Stimulated activated CD8-positive, alpha-beta memory T cell treated with anti-CD3 and anti-CD28 coated beads, Interleukin-12 subunit alpha, Interleukin-12 subunit beta, amount 100 ng/mL, for 4 hours (primary cell): ENCODE results near the gene CPLANE1.
"Not testable (repeated sequence)": the region's sequence is repeated elsewhere in the genome, so short reads cannot be mapped to it uniquely, and the experiment has no call there.

Source experiments
- DNase-seq: peaks from one replicate; pipeline ENCODE4 v3.0.0-alpha.2; 2020; ENCODE audit warnings: low read depth

The CPLANE1 gene

DNA sequence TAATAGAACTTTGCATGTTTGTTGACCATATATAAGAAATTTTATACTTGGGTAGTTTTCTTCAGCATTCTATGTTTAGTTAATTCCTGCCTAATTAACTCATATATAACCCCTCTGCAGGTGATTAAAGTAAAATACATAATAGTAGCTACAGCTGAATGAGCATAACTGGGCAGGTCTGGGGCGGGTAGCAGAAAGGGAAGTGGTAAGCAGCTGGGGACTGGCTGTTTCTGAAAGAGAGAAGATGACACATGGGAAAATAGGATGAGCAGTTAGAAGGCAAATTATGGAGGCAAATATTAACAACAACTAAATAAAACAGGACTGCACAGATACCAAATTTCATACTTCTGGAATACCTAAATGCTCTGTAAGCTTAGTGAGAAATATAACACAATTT is 128.1 kb downstream of the CPLANE1 start:
- no peak for DNase-seq

DNA sequence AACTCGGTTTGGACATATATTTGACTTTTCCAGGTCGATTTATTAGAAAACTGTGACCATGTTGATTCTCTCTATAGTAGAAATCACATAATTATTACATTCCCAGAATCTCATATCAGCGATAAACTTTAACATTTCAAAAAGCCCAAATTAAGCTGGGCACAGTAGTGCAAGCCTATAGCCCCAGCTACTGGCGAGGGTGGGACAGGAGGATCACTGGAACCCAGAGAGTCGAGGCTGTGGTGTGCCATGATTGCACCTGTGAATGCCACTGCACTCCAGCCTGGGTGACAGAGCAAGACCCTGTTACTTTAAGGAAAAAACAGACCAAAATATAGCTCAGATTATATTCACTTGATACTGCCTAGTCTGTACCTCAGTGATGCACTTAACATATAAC is 128.9 kb downstream of the CPLANE1 start:
- no peak for DNase-seq

DNA sequence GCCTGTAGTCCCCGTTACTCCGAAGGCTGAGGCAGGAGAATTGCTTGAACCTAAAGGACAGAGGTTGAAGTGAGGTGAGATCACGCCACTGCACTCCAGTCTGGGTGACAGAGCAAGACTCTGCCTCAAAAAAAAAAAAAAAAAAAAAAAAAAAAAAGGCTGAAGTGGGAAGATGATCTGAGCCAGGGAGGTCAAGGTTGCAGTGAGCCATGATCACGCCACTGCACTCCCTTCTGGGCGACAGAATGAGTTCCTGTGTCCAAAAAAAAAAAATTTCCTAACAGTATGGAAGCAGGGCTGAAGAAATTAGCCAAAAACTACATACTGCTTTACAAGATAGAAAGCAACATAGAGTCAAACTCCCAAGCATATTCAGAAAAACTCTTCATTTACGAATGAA is 132.8 kb downstream of the CPLANE1 start:
- no peak for DNase-seq

DNA sequence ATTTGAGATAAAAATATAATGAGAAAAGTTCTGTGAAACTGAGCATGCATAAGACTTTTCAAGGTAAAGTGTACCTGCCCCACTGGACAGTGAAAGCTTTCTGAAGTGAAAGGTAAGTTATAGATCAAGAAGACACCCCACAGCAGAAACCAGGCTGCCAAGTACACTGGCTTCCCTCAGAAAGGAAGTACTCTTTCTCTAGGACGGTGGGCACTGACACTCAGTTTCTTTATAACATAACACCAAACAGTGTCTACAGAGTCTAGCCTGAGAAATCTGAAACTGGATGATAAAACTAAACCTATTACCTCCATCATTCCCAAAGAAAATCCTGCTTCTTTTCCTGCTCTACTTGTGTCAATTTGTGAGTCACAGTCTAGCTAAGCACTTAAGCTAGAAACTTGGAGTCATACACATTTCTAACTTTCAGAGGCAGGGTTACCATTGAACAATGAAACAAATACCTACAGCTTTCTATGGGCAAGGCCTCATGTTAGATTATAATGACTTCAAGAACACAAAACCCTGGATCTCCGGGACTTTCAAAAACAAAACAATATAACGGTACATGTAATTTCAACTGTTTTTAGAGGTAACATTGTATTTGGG is 136.7 kb downstream of the CPLANE1 start:
- DNase-seq = no peak

DNA sequence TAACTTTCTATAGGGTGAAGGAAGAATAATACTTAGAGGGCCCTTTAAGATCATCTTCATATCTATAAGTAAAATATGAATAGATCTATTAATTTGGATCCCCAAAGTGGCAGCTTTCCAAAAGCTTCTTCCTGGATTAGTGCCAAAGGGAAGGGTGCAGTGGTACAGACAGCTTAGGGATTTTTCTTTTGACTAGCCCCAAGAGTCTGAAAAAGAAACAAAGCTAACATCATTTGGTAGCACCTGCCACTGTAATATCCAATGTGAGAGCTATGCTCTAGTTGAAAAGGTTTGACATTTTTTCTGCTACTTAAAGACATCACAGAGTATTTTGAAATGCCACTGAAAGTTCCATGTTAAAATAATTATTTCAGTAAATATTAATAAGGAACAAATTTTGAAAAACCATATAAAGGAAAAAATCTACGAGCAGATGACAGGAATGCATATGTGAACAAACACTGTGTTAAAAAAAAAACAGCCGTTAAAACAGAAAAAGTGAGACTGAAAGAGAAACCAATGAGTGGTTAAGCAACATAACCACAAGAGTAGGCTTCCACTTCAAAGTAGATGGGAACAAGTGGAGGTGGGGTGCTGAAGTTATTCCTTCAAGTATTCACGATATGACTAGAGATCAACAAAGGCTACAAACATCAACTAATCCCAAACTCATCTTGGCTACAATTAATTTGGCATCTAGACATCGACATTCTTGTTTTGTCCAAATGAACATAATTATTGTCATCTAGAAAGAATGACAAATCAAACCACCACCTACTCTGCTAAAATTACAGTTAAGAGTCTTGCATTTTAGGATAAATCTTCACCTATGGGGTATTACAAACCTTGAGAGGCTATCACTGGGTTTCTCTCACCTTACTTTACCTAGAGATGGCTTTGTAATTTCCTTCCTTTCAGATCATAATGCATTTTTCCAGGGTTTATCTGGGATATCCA is 137.5 kb downstream of the CPLANE1 start:
- no peak for DNase-seq

DNA sequence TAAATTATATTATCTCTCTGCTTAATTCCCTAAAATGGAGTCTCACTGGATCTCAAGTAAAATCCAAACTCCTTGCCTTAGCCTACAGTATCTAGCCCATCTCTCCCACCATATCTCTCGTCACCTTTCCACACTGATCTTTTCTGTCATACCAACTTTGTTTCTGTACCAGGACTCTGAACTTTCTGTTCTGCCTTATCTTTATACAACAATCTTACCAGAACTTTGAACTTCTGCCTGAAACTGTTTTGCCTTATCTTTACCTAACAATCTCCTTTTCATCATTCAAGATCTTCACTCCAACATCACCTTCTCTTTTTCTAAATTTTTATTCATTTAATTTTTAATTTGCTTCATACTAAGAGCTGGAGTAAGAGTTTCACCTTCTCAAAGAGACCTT is 139.0 kb downstream of the CPLANE1 start:
- no peak for DNase-seq

DNA sequence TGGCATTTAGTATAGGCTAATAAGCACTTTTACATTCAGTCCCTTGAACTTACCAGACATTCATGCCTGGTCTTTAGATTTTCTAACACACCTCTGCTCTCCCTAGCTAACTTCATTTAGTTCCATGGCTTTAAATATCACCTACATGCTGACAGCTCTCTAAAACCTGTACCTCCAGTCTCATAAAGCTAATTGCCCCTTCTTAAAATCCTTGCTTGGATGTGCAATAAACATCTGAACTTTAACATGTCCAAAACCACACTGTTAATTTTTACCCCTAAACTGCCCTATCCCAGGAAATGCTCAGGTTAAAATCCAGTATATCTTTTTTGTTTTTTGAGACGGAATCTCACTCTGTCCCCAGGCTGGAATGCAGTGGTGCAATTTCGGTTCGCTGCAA is 139.8 kb downstream of the CPLANE1 start:
- no peak for DNase-seq

DNA sequence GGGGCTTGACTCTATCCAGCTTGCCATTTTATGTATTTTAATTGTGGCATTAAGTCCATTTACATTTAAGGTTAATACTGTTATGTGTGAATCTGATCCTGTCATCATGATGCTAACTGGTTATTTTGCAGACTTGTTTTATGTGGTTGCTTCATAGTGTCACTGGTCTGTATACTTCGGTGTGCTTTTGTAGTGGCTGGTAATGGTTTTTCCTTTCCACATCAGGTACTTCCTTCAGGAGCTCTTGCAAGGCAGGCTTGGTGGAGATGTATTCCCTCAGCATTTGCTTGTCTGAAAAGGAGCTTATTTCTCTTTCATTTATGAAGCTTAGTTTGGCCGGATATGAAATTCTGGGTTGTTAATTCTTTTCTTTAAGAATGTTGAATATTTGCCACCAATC is 145.9 kb downstream of the CPLANE1 start:
- no peak for DNase-seq

DNA sequence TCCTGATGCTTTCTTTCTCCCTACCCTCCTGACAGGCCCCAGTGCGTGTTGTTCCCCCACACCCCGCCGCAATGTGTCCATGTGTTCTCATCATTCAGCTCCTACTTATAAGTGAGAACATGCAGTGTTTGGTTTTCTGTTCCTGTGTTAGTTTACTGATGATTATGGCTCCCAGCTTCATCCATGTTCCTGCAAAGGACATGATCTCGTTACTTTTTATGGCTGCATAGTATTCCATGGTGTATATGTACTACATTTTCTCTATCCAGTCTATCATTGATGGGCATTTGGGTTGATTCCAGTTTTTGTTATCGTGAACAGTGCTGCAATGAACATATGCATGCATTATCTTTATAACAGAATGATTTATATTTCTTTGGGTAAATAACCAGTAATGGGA is 149.9 kb downstream of the CPLANE1 start:
- DNase-seq = not testable (repeated sequence)

DNA sequence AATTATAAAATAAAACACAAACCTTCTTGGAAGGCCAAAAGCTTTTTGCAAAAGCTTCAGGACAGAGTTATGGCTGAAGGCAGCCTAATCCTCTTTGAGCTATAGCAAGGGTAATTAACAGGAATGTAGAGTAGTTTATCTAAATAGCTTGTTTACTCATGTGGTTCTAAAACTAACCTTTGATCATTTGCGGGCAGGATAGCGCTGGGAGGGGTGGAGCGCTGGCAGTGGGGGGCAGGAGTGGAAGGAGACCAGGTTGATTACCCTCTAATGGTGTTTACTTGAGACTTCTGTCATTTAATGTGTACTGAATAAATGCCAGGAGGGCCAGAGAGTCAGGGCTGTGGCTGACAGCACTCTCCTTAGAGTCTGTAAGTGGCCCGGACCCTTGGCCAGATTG is 155.4 kb downstream of the CPLANE1 start:
- not testable (repeated sequence) for DNase-seq

DNA sequence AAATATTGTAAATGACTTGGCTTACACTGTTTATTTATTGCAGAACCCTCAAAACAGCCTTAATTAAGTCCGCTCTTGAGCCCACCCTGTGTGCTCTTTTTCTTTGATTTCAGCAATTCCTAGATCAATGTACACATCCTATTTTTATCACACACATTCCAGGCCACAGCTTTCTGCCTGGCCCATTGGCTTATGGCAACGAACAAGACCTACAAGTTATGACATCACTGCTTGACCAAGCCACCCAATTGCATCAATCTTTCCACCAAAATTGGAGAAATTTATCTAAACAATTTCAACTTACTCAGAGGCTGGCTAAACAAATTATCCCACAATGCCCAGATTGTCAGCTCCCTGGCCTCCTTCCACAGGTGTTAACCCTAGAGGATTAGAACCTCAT is 158.4 kb downstream of the CPLANE1 start:
- DNase-seq = no peak

DNA sequence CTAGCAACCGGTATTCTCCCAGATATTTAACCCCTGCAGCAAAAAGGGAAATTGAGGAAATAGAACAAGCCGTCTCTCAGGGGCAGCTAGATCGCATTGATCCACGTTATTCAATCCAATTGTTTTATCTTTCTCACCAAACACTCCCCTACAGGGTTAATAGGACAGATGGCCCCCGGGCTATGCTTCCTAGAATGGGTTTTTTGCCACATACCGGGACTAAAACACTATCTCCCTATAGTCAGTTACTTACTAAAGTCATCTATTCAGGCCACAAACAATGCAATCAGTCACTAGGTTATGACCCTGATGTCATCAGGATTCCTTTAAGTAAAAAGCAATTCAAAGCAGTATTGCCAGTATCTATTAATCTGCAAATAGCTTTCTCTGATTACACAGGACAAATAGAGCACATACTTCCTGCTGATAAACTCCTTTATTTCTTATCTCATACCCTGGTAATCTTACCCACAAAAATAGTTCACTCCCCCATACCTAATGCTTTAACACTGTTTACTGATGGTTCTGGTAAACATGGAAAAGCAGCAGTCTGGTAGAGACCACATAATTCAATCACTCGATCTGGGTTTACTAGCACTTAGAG is 159.0 kb downstream of the CPLANE1 start:
- no peak for DNase-seq

DNA sequence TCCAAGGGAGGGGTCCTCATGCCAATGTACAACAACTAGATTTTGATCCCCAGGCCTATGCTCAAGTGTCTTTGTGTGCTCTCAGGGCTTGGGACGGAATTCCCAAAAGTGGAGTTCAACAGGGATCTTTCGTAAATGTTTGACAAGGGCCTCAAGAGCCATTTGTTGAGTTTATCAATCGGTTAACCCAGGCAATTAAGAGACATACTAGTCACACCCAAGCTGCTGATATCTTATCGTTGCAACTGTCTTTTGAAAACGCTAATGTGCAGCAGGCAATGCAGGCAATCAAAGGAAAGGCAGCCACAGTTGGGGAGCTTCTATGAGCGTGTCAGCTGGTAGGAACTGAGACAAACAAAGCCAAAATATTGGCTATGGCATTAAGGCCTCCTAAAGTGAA is 161.2 kb downstream of the CPLANE1 start:
- no peak for DNase-seq

DNA sequence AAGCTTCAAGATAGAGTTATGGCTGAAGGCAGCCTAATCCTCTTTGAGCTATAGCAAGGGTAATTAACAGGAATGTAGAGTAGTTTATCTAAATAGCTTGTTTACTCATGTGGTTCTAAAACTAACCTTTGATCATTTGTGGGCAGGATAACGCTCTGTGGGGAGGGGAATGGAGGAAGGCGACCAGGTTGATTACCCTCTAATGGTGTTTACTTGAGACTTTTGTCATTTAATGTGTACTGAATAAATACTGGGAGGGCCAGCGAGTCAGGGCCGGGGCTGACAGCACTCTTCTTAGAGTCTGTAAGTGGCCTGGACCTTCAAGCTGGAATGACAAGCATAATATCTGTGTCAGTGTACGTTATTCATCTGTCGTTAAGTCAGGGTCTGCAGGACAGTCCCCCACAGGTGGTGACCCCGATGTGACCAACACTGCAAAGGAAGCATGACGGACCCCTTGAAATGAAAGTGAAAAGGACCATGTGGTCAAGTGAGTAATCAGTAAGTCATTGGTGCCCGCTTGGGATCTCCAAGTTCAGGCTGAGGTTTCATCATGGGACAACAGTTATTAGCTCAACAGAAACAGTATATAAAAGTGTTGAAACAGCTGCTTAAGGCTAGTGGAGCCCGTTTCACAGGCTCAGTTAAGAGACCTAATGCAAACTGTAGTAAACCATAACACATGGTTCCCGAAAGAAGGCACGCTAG is 162.6 kb downstream of the CPLANE1 start:
- no peak for DNase-seq

DNA sequence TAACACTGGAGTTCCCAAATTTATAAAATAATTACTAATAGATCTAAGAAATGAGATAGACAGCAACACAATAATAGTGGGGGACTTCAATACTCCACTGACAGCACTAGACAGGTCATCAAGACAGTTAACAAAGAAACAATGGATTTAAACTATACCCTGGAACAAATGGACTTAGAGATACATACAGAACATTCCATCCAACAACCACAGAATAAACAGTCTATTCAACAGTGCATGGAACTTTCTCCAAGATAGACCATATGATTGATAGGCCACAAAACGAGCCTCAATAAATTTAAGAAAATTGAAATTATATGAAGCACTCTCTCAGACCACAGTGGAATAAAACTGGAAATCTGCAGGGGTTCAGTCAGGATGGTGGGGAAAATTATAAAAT is 163.2 kb downstream of the CPLANE1 start:
- DNase-seq = not testable (repeated sequence)

DNA sequence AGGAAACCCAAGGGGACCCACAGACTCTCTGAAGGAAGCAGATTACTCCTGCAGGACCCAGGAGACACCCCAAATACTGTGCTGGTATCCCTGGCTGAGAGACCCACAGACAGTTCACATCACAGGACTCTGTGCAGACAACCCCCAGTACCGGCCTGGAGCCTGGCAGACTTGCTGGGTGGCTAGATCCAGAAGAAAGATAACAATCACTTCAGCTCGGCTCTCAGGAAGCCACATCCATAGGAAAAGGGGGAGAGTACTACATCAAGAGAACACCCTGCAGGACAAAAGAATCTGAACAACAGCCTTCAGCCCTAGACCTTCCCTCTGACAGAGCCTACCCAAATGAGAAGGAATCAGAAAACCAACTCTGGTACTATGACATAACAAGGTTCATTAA is 166.2 kb downstream of the CPLANE1 start:
- DNase-seq = not testable (repeated sequence)

DNA sequence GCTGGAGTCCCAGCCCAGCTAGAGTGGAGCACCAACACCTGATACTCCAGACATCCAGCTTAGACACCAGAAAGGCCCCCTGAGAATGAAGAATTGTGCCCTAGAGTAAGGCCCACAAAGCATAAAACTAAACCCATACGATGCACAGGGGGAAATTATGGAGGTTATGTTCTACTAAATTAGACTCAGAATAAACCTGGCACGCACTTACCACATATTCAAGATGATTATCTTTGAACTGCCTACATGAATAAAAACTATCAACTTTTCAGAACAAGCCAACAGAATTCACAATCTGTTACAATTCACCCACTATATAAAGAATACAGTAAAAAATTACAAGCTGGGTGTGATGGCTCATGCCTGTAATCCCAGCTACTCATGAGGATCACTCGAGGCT is 168.5 kb downstream of the CPLANE1 start:
- no peak for DNase-seq

DNA sequence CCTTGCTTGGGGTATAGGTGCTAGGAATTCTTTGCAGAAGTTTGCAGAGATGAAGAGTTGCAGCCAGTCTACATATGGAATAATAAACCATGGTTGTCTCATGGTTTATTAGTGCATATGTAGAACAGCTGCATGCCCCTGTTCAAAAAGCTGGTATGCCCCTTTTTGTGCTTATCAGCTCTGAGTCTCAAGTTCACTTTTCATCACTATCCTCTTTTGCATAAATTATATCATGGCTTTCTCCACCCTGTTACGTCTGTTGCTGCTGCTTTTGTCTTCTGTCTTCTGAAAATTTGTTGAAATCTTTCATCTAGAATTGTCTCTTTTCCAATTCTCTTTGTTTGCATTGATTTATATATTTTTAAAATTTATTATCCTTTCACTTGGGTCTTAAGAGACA is 172.0 kb downstream of the CPLANE1 start:
- DNase-seq = no peak

DNA sequence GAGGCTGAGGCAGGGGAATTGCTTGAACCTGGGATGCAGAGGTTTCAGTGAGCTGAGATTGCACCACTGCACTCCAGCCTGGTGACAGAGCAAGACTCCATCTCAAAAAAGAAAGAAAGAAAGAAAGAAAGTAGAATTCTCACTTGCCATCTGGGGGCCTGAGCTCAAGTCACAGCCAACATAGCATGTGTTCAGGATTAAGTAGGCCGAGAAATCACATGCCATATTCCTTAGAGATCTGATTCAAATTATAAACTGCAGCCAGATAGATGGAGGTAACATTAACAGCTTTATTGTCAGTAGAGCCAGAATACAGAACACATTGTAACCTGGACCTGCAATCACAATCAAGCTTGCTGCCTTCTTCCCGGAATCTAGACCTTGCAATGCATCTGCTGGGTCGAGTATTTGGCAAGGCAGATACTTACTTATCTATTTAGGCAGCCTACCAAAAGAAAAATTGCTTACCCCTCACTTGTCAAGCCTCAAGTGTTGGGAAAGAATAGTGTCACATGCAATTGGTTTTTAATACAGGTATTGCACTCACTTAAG is 173.7 kb downstream of the CPLANE1 start:
- no peak for DNase-seq

DNA sequence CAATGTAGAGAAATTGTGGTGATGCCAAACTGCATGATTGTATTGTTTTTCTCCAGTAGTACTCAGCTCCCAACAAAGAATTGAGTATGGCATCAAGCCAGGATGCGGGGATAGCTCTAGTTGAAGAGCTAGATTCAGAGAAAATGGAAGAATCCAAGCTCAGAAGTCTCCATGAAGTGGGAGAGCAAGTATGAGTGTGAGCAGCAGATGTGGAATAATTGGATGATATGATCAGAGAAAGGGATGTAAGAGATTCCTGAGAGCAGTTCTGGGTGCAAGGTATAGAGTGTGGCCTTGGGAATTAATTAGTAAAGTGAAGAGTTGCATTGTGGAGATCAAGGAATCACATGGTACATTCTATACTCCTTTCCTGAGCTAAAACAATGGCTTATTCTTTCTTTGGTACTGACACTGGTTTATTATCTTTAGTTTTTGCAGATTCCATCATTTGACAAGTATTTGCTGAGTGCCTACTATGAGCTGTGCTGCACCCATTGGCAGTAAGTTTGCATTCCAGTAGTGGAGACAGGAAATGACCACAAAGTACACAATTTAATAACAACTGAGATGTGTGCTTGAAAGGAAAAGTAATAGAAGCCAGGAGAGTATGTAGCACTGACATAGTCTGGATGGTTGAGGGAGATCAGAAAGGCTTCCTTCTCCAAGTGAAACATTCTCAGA is 177.1 kb downstream of the CPLANE1 start:
- no peak for DNase-seq

DNA sequence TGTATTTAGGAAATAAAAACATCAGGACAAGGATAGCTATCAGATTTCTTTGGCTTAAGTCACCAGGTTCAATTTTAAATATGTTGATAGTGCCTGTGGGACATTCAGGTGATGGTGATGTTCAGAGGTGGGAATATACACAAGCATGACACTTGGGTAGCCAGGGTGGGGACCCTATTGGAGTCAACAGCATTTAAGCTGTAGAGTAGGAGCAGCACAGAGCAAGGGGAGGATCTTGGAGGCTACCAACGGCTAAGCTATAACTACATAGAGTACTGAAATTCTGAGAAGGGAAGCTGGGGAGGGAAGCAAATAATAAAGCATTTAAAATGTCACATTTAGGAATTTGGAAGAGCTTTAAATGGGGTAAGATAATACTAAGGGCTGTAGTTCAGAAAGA is 177.7 kb downstream of the CPLANE1 start:
- DNase-seq = no peak

DNA sequence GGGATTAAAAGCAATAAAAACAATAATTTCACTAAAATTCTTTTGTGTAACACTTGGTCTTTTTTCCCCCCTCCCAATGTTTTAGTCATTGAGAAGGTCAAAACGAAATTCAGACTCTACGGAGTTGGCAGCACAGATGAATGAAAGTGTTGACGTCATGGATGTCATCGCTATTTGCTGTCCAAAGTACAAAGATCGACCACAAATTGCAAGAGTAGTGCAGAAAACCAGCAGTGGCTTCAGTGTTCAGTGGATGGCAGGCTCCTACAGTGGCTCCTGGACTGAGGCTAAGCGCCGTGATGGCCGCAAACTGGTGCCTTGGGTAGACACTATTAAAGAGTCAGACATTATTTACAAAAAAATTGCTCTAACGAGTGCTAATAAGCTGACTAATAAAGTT is 184.7 kb downstream of the CPLANE1 start:
- DNase-seq = no peak
